H1 (cell line): Measurements from ENCODE around the gene LTBP3. TPM values are rescaled to one million over a fixed set of nuclear protein-coding genes. Genes with fewer than 3 reads are reported as not detected.

Experiments used
- BRCA1 ChIP-seq: IDR thresholded peaks from 2 replicates; pipeline ENCODE4 v1.6.1; 2012; ENCODE audit warnings: low read depth, low read length, improper control_type of control experiment
- HDAC2 ChIP-seq, 2 experiments: fragments of 300-600 bp in 1 of 2; sonication (generic) in 1 of 2; IDR thresholded peaks; 2 replicates each; pipeline ENCODE4 v1.6.1; 2011 to 2012; ENCODE audit warnings: low read depth in 2 of 2, low read length in 2 of 2, mild to moderate bottlenecking in 2 of 2, moderate library complexity in 2 of 2, borderline replicate concordance in 1 of 2, inconsistent platforms in 1 of 2
- MAFK ChIP-seq: IDR thresholded peaks from 2 replicates; pipeline ENCODE4 v1.6.1; 2012; ENCODE audit warnings: low read depth, mild to moderate bottlenecking, improper control_type of control experiment, low read length
- RBBP5 ChIP-seq: IDR thresholded peaks from 2 replicates; pipeline ENCODE4 v1.7.1; 2012; ENCODE audit warnings: low read depth, mild to moderate bottlenecking, inconsistent platforms, low read length, moderate library complexity, borderline replicate concordance
- RXRA ChIP-seq: IDR thresholded peaks from 2 replicates; pipeline ENCODE4 v1.6.1; 2011; ENCODE audit warnings: low read depth, mild to moderate bottlenecking, low read length, moderate library complexity; ENCODE audit not compliant: insufficient read depth
- polyA plus RNA-seq, 7 experiments: library from polyadenylated mRNA; depleted of rRNA in 3 of 7; stranded (reverse) in 5 of 7; unstranded in 2 of 7; fragments of >200 nt in 5 of 7; fragments of 200-250 nt in 2 of 7; gene quantifications; 1 replicate in 5 of 7; 2 replicates in 1 of 7; 4 replicates in 1 of 7; pipeline versions ENCODE4 v1.2.1 to v1.2.3, GENCODE V29; 2011 to 2013; ENCODE audit warnings: missing spikeins in 2 of 7, mixed read lengths in 2 of 7
- total RNA-seq: library from RNA; stranded (reverse); fragmentation: NEBNext Ultra II Directional; extraction: Animal tissue kit (Norgen Biotek cat#: 25700); gene quantifications from 2 replicates; pipeline ENCODE4 v1.2.1, GENCODE V29; 2021
- TF ChIP-seq, protein P1 (sequence below): fragments of 300-600 bp; sonication (generic); IDR thresholded peaks from 2 replicates; pipeline ENCODE4 v1.7.1; 2012; ENCODE audit warnings: low read length, moderate library complexity, mild to moderate bottlenecking, inconsistent platforms; ENCODE audit not compliant: insufficient replicate concordance
- TF ChIP-seq, protein P2 (sequence below): IDR thresholded peaks from 2 replicates; pipeline ENCODE4 v1.6.1; 2012; ENCODE audit warnings: low read length, inconsistent platforms
- TF ChIP-seq, protein P3 (sequence below): IDR thresholded peaks from 2 replicates; pipeline ENCODE4 v1.6.1; 2011; ENCODE audit warnings: low read depth, mild to moderate bottlenecking, low read length; ENCODE audit not compliant: insufficient read depth

LTBP3 gene
- total and polyA plus RNA-seq, 2 of the 8 experiments (the other 6 are each of a cell fraction or from before 2014, with no cell fraction given) = 12.8 to 17.8 TPM

DNA sequence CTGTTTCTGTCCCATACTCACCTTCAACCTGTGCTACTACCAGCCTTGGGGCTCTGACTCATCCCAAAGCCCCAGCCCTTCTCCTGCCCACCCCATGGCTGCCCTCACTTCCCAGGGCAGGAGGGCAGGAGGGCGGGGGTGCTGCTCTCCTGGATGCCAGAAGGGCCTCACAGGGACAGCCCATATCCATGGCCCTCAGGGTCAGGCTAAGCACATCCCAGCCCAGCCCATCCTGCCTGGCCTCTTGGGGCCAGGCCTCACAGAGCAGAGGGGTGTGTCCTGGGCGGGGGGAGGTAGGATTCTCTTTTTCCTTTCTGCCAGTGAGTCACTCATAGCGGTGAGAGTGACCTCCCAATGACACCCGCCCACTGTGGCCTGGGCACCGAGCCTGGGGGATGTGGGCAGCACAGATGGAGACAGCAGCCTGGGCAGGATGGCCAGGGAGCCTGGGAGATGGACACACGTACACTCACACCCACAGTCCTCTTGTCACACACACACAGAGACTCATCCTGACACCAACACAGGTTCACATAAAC is 2.4 kb downstream of the LTBP3 start (continued):
- TF ChIP-seq, protein P1, sequence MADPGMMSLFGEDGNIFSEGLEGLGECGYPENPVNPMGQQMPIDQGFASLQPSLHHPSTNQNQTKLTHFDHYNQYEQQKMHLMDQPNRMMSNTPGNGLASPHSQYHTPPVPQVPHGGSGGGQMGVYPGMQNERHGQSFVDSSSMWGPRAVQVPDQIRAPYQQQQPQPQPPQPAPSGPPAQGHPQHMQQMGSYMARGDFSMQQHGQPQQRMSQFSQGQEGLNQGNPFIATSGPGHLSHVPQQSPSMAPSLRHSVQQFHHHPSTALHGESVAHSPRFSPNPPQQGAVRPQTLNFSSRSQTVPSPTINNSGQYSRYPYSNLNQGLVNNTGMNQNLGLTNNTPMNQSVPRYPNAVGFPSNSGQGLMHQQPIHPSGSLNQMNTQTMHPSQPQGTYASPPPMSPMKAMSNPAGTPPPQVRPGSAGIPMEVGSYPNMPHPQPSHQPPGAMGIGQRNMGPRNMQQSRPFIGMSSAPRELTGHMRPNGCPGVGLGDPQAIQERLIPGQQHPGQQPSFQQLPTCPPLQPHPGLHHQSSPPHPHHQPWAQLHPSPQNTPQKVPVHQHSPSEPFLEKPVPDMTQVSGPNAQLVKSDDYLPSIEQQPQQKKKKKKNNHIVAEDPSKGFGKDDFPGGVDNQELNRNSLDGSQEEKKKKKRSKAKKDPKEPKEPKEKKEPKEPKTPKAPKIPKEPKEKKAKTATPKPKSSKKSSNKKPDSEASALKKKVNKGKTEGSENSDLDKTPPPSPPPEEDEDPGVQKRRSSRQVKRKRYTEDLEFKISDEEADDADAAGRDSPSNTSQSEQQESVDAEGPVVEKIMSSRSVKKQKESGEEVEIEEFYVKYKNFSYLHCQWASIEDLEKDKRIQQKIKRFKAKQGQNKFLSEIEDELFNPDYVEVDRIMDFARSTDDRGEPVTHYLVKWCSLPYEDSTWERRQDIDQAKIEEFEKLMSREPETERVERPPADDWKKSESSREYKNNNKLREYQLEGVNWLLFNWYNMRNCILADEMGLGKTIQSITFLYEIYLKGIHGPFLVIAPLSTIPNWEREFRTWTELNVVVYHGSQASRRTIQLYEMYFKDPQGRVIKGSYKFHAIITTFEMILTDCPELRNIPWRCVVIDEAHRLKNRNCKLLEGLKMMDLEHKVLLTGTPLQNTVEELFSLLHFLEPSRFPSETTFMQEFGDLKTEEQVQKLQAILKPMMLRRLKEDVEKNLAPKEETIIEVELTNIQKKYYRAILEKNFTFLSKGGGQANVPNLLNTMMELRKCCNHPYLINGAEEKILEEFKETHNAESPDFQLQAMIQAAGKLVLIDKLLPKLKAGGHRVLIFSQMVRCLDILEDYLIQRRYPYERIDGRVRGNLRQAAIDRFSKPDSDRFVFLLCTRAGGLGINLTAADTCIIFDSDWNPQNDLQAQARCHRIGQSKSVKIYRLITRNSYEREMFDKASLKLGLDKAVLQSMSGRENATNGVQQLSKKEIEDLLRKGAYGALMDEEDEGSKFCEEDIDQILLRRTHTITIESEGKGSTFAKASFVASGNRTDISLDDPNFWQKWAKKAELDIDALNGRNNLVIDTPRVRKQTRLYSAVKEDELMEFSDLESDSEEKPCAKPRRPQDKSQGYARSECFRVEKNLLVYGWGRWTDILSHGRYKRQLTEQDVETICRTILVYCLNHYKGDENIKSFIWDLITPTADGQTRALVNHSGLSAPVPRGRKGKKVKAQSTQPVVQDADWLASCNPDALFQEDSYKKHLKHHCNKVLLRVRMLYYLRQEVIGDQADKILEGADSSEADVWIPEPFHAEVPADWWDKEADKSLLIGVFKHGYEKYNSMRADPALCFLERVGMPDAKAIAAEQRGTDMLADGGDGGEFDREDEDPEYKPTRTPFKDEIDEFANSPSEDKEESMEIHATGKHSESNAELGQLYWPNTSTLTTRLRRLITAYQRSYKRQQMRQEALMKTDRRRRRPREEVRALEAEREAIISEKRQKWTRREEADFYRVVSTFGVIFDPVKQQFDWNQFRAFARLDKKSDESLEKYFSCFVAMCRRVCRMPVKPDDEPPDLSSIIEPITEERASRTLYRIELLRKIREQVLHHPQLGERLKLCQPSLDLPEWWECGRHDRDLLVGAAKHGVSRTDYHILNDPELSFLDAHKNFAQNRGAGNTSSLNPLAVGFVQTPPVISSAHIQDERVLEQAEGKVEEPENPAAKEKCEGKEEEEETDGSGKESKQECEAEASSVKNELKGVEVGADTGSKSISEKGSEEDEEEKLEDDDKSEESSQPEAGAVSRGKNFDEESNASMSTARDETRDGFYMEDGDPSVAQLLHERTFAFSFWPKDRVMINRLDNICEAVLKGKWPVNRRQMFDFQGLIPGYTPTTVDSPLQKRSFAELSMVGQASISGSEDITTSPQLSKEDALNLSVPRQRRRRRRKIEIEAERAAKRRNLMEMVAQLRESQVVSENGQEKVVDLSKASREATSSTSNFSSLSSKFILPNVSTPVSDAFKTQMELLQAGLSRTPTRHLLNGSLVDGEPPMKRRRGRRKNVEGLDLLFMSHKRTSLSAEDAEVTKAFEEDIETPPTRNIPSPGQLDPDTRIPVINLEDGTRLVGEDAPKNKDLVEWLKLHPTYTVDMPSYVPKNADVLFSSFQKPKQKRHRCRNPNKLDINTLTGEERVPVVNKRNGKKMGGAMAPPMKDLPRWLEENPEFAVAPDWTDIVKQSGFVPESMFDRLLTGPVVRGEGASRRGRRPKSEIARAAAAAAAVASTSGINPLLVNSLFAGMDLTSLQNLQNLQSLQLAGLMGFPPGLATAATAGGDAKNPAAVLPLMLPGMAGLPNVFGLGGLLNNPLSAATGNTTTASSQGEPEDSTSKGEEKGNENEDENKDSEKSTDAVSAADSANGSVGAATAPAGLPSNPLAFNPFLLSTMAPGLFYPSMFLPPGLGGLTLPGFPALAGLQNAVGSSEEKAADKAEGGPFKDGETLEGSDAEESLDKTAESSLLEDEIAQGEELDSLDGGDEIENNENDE = no peak
- TF ChIP-seq MAFK = no peak
- TF ChIP-seq, protein P2, sequence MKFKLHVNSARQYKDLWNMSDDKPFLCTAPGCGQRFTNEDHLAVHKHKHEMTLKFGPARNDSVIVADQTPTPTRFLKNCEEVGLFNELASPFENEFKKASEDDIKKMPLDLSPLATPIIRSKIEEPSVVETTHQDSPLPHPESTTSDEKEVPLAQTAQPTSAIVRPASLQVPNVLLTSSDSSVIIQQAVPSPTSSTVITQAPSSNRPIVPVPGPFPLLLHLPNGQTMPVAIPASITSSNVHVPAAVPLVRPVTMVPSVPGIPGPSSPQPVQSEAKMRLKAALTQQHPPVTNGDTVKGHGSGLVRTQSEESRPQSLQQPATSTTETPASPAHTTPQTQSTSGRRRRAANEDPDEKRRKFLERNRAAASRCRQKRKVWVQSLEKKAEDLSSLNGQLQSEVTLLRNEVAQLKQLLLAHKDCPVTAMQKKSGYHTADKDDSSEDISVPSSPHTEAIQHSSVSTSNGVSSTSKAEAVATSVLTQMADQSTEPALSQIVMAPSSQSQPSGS = no peak
- TF ChIP-seq, protein P3, sequence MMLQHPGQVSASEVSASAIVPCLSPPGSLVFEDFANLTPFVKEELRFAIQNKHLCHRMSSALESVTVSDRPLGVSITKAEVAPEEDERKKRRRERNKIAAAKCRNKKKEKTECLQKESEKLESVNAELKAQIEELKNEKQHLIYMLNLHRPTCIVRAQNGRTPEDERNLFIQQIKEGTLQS = no peak
- TF ChIP-seq HDAC2 (IDR thresholded peaks at IDR 0.05; ENCODE audit: borderline replicate concordance in 1 of 2, low read depth in 2 of 2, low read length in 2 of 2) = no peak
- TF ChIP-seq RBBP5 = no peak
- TF ChIP-seq BRCA1 = no peak
- no peak for TF ChIP-seq RXRA
